Suprapubic skin (tissue), 4 donors: ENCODE measurements around the gene ABRAXAS1. TPM values are rescaled to one million over a fixed set of nuclear protein-coding genes. Genes with fewer than 3 reads are reported as not detected.
A peak's percentile ranks its signal among the peaks of the same experiment; 100 is the strongest.

Source experiments
- DNase-seq, 2 donors: peaks; one replicate each; pipeline ENCODE4 v3.0.0-alpha.2; 2019; ENCODE audit warnings: low spot score in 2 of 2
- H3K27ac ChIP-seq: fragments of 200-600 bp; sonication (generic); one replicate; pipeline ENCODE4 v1.5.1; 2019
- H3K27me3 ChIP-seq: fragments of 200-600 bp; sonication (generic); one replicate; pipeline ENCODE4 v1.5.1; 2019
- H3K36me3 ChIP-seq: fragments of 200-600 bp; sonication (generic); one replicate; pipeline ENCODE4 v1.5.1; 2019
- H3K4me1 ChIP-seq: fragments of 200-600 bp; sonication (generic); one replicate; pipeline ENCODE4 v1.5.1; 2019
- H3K4me3 ChIP-seq: fragments of 200-600 bp; sonication (generic); one replicate; pipeline ENCODE4 v1.5.1; 2019; ENCODE audit warnings: mild to moderate bottlenecking
- H3K9me3 ChIP-seq: fragments of 200-600 bp; sonication (generic); one replicate; pipeline ENCODE4 v1.5.1; 2019
- EP300 ChIP-seq: sonication (generic); formaldehyde crosslinking; IDR thresholded peaks from one replicate; pipeline ENCODE4 v1.6.1; 2017; ENCODE audit warnings: antibody characterized with exemption
- POLR2A ChIP-seq, 2 donors: fragments of 450-650 bp; IDR thresholded peaks; one replicate each; pipeline ENCODE4 v1.6.1; 2017; ENCODE audit warnings: antibody characterized with exemption in 2 of 2, mild to moderate bottlenecking in 2 of 2, moderate library complexity in 2 of 2
- POLR2AphosphoS5 ChIP-seq, 3 donors: sonication (generic); formaldehyde crosslinking; IDR thresholded peaks; one replicate each; pipeline ENCODE4 v1.6.1; 2017; ENCODE audit warnings: antibody characterized with exemption in 3 of 3
- WGBS: methylation state at CpG from one replicate; pipeline ENCODE4 v1.1.5; 2018; 5-methylcytosine and 5-hydroxymethylcytosine counted together
- total RNA-seq, 4 donors: library from RNA; depleted of rRNA; stranded (reverse); fragments of >200 nt; gene quantifications; one replicate each; pipeline ENCODE4 v1.1.0, GENCODE V29; 2016
- TF ChIP-seq, protein P1 (sequence below), 2 donors: fragments of 200-600 bp in 1 of 2; fragments of 450-650 bp in 1 of 2; sonication (generic) in 1 of 2; IDR thresholded peaks; one replicate each; pipeline ENCODE4 v1.5.1; 2016 to 2019; ENCODE audit warnings: antibody characterized with exemption in 2 of 2, mild to moderate bottlenecking in 1 of 2, moderate library complexity in 1 of 2

The ABRAXAS1 gene
- total RNA-seq, 4 donors from 2014 or later: 6.5 to 11.4 (median 10.3) TPM

DNA sequence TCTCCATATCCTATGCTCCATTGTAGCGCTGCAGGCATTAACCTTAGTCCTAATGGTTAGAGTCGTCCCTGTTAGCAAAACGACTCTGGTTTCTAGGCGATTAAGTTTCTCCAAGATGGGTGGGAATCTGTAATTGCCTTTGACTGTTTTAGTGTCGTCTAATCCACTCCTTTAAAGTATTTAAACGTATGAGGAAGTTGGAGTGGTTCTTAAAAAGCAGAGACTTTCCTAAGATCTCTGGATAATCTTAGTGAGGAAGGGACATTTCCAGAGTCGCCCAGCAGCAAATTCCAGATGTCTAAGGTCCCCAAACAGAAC is 28.8 kb downstream of the ABRAXAS1 start:
- TF ChIP-seq, protein P1, sequence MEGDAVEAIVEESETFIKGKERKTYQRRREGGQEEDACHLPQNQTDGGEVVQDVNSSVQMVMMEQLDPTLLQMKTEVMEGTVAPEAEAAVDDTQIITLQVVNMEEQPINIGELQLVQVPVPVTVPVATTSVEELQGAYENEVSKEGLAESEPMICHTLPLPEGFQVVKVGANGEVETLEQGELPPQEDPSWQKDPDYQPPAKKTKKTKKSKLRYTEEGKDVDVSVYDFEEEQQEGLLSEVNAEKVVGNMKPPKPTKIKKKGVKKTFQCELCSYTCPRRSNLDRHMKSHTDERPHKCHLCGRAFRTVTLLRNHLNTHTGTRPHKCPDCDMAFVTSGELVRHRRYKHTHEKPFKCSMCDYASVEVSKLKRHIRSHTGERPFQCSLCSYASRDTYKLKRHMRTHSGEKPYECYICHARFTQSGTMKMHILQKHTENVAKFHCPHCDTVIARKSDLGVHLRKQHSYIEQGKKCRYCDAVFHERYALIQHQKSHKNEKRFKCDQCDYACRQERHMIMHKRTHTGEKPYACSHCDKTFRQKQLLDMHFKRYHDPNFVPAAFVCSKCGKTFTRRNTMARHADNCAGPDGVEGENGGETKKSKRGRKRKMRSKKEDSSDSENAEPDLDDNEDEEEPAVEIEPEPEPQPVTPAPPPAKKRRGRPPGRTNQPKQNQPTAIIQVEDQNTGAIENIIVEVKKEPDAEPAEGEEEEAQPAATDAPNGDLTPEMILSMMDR (IDR thresholded peaks at IDR 0.05): no peak
- TF ChIP-seq EP300 (no peak), POLR2AphosphoS5 (IDR thresholded peaks at IDR 0.05) (no peak), POLR2A (IDR thresholded peaks at IDR 0.05) (no peak)
- 0% methylated on average over 7 of the region's 7 CpGs for WGBS
- Histone ChIP-seq H3K4me1 (peaks cover 31% of the 10 kb centered on the region), H3K4me3 (peak overlapping the region; percentile 79), H3K36me3 (peaks cover 37% of the 10 kb centered on the region), H3K27me3 (no peaks in the 10 kb centered on the region), H3K27ac (peak overlapping the region; percentile 97), H3K9me3 (no peaks in the 10 kb centered on the region)
- DNase-seq: no peak

DNA sequence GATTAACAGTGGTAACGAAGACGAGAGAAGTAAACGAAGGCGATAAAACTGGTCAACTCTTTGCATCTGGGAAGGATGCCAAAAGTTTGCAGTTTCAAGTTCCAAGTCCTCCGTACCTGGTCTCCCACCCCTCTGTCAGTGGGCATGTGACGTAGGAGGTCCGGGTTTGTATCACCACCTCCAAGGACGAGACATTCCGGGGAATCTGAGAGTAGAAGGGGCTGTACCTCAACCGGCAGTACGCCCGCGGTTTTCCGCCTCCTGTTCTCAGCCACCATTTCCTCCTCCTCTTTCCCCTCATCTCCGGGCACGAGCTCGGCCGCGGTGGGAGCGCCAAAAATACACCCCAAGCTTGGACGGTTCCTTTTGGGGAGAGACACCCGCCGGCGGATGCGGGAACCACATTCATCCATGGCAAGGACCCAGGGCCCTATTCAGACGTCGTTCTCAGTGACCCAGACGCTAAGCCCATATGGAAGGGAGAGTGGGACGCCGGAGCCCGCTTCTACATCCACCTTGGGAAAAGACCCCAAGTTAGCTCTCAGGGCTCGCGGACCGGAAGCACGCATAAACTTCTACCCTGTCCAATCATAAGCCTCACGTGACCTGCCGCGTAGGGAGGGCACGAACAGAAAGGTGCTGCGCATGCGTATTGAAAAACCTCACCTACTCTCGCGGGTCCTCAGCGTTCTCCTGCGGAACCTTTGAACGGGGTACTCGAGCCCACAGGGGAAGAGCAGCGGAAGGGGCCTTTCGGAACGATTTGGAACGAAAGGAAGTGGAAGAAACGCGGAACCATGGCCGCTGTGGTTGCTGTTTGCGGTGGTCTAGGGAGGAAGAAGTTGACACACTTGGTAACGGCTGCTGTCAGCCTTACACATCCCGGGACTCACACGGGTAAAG is 29.4 kb downstream of the ABRAXAS1 start, which contains the start of the genes HELQ and MRPS18C:
TSS of gene HELQ (minus strand) at position 543 of the 903 bp plus-strand sequence. CDS start at position 413, 130 bp downstream.
TSS of gene MRPS18C (plus strand) at position 778 of the 903 bp plus-strand sequence. CDS start at position 798, 20 bp downstream.
- H3K4me1 ChIP-seq: peaks cover 31% of the 10 kb centered on the region
- TF ChIP-seq EP300 (no peak), POLR2A (IDR thresholded peaks at IDR 0.05) (peak; percentile 28 to 83), POLR2AphosphoS5 (IDR thresholded peaks at IDR 0.05) (peak in 2 of 3 donors; percentile 71 to 86)
- TF ChIP-seq, protein P1 (IDR thresholded peaks at IDR 0.05): no peak
- H3K36me3 ChIP-seq: peaks cover 31% of the 10 kb centered on the region
- H3K27me3 ChIP-seq: no peaks in the 10 kb centered on the region
- H3K4me3 ChIP-seq: peak within 1 kb of the TSS; percentile 79
- H3K9me3 ChIP-seq: no peaks in the 10 kb centered on the region
- DNase-seq: peak; percentile 99
- WGBS: 0% methylated on average over 35 of the region's 58 CpGs
- peak within 1 kb of the TSS; percentile 97 for H3K27ac ChIP-seq

DNA sequence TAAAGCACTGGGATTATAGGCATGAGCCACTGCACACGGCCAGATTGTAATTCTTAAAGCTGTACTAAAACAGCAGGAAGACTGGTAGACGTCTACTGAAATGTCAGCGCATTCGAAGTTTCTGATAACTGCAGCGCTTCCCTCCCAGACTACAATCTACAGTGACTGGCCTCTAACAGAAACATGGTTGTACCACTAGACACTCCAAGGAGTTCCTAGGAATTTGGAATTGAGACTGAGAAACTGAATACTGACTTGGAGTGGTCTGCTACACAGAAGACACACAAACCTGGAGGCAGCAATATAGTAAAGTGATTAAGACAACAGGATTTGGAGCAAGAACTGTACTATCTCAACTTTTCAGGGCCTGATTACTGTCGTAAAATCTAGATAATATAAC is 30.2 kb downstream of the ABRAXAS1 start:
- Histone ChIP-seq H3K36me3 (peaks cover 26% of the 10 kb centered on the region), H3K4me3 (peak overlapping the region; percentile 79), H3K27ac (peak overlapping the region; percentile 97), H3K27me3 (no peaks in the 10 kb centered on the region), H3K4me1 (peaks cover 31% of the 10 kb centered on the region), H3K9me3 (no peaks in the 10 kb centered on the region)
- 21% methylated on average over 6 of the region's 6 CpGs for WGBS
- TF ChIP-seq POLR2AphosphoS5 (IDR thresholded peaks at IDR 0.05) (no peak), EP300 (no peak), POLR2A (IDR thresholded peaks at IDR 0.05) (no peak)
- TF ChIP-seq, protein P1 (IDR thresholded peaks at IDR 0.05): no peak
- no peak for DNase-seq

DNA sequence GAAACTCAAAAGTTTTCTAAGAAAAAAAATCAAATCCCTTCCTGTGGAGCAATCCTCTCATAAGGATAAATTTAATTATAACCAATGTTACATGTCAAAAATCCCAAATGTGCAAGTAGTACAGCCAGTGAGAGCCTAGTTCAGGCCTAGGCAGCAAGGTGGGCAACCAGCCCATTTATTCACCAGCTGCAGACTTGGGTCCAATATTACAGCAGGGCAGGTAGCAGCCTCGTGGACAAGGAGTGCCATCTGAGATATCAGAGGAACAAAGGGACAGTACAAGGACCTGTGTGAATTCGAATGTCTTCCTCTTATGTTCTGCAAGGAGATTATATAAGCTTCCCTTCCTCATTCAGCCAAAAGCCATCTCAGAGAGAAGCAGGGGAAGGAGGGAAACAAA is 35.9 kb downstream of the ABRAXAS1 start:
- Histone ChIP-seq H3K4me1 (peaks cover 3% of the 10 kb centered on the region), H3K27me3 (no peaks in the 10 kb centered on the region), H3K9me3 (no peaks in the 10 kb centered on the region), H3K36me3 (peaks cover 24% of the 10 kb centered on the region), H3K27ac (no peak overlapping the region), H3K4me3 (no peak overlapping the region)
- DNase-seq: no peak
- TF ChIP-seq POLR2AphosphoS5 (IDR thresholded peaks at IDR 0.05): no peak
- no peak for TF ChIP-seq EP300
- 59% methylated on average over 2 of the region's 2 CpGs for WGBS

DNA sequence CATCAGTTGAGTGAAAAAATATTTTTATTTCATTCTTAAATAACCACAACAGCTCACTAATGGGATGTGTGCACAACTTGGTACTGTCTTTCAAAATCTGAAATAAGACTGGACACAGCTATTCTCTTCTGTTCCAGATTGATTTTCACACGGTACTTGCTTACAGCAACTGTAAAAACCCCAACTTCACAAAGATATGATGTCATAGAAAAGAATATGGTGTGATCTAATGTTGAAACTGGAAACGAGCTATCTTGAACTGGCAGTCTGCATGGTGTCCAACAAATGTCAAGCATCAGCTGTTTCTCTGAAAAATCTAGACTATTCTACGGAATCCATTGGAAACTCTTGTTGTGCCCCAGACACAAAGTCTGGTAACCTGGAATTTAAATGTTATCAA is 44.0 kb downstream of the ABRAXAS1 start:
- H3K27me3 ChIP-seq: no peaks in the 10 kb centered on the region
- H3K4me3 ChIP-seq: no peak overlapping the region
- H3K4me1 ChIP-seq: no peaks in the 10 kb centered on the region
- 78% methylated on average over 3 of the region's 3 CpGs for WGBS
- no peaks in the 10 kb centered on the region for H3K9me3 ChIP-seq
- no peak for TF ChIP-seq POLR2AphosphoS5 (IDR thresholded peaks at IDR 0.05)
- no peak for TF ChIP-seq EP300
- no peak for TF ChIP-seq POLR2A (IDR thresholded peaks at IDR 0.05)
- TF ChIP-seq, protein P1 (IDR thresholded peaks at IDR 0.05): no peak
- H3K27ac ChIP-seq: no peak overlapping the region
- no peak for DNase-seq
- peaks cover 60% of the 10 kb centered on the region for H3K36me3 ChIP-seq
